Hematopoietic multipotent progenitor cell treated with erythropoietin and hydrocortisone succinate and interleukin-3 and kit ligand, for 15 days (in vitro differentiated cells): ENCODE results near the gene ANXA1.

Source experiments
- DNase-seq: peaks from one replicate; pipeline ENCODE4 v3.0.0-alpha.2; 2015; ENCODE audit warnings: low spot score

The ANXA1 gene

GRCh38 chr9:73151653-73152542 lies at the start of gene ANXA1:
Gene ANXA1, plus strand, starts transcription at chr9:73151865. Its CDS starts 6,671 bp downstream, at chr9:73158536.
- DNase-seq = no peak

GRCh38 chr9:73104342-73104741 lies 47.3 kb upstream of the ANXA1 start:
- no peak for DNase-seq

- no peak for DNase-seq
Measured at GRCh38 chr9:73104921-73105320, 46.7 kb upstream of the ANXA1 start.

GRCh38 chr9:73107489-73108069 lies 44.1 kb upstream of the ANXA1 start:
- peak; percentile 9 for DNase-seq

GRCh38 chr9:73114058-73114457 lies 37.6 kb upstream of the ANXA1 start:
- DNase-seq = no peak

- no peak for DNase-seq
Measured at GRCh38 chr9:73114958-73115357, 36.7 kb upstream of the ANXA1 start.

DNA sequence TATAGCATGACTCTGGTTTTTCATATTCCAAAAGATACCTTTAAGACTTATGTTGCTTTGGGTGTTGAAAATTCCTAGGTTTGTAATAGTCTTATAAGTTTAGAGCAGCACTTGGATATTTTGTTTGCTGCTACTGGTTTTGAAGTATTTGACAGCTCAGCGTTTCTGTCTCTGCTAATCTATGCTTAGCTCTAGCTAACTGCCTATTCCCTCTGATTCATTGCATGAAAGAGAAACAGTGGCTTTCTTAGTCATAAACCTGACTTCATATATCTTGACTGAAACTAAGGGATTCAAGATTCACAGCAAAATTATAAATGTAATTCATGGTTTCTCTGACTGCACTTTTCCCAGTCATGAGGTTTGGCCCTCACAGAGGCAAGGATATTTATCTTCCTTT lies 35.6 kb upstream of the ANXA1 start:
- DNase-seq = no peak

DNA sequence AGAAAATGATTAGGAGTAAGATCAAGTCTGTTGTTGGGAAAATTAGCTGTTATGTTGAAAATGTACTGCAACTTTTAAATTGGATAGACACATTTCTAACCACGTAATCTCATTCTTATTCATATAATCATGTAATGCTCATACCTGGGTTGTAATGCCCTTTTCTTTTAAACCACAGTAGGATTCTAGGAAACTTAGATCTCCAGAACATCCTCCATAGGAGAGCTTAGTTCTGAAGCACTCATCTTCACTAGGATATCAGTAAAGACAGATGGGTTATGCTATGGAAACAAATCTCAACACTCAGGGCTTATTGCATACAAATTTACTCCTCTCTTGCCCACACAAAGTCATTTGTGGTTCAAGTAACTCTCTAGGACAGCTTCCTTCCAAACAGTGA lies 34.8 kb upstream of the ANXA1 start:
- no peak for DNase-seq

- DNase-seq = no peak
Measured at GRCh38 chr9:73118286-73118685, 33.4 kb upstream of the ANXA1 start.

DNA sequence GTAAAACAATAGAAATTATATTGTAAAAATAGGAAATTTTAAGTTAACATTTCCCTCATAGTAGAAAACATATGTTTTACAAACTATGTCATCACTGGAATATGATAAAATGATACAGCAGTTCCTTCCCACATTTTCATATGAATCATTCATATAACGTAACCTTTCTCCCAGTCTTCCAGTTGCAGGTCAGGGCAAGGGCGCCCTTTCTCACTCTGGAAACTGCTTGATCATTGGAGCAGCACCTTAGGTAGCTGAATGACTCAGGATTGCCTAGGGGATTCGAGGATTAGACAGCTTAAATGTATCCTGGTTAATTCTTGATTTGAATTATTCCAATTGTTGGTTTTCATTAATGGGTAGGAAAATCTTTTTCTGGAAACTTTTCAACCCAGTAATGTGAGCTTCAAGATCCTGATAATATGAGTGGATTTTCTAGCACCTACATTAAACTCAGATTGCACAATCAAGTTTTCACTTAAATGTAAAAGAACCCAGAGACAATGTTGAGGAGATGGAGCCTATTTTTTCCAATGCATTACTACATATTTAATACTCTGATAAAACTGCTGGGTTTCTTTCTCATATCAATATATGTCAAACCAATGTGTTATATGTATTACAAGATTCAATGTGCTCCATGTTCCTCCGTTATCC lies 32.6 kb upstream of the ANXA1 start:
- DNase-seq = no peak

GRCh38 chr9:73121375-73121935 lies 30.2 kb upstream of the ANXA1 start:
- DNase-seq = no peak

DNA sequence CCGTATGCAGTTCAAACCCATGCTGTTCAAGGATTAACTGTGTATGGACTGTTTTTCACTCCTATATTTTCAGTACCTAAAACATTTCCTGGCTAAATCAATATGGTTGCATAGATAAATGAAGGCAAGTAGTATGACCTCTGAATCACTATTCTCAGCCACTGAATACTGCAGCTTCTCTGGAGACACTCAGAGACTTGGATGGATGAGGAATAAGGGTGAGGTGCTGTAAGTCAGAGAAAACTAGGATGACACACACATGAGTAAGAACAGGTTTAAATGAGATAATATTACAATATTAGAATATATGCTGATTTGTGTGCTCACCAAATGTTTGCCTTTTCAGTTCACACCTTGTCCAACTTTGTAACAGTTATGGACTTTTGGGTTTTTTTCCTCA lies 26.0 kb upstream of the ANXA1 start:
- DNase-seq = no peak

GRCh38 chr9:73129941-73130685 lies 21.6 kb upstream of the ANXA1 start:
- no peak for DNase-seq

GRCh38 chr9:73131461-73131860 lies 20.2 kb upstream of the ANXA1 start:
- no peak for DNase-seq

DNA sequence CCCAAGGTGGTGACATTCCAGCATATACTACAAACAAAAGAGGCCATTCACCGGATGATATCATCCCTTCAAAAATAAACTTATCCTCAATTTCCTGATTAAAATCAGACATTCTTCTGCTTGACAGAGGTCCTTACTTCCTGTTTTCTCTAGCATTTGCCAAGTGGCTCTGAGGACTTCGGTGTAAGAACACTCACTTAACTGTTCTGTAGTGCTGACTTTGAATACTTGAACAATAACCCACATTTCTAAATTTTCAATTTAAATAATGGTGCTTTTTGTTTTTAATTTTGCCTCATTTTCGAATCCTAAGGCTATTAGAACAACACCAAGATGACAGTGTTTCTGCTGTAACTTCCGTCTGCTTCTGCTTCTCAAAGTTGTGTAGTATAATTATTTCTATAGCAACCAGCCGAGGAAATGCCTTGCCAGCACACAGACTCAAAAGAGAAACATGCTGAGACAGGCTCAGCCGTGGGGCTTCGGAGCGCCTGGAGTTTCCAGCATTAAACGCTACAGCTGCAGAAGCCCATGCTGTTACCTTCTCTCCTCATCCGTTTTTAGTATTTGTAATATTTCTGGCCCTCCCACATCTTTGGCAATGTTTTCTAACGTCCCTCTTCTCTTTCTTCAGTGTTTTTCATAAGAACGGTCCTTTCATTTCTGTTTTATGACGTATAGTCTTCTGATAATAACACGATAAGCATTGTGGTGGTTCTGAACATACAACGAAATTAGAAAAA lies 19.5 kb upstream of the ANXA1 start:
- peak; percentile 43 for DNase-seq

- DNase-seq = no peak
Measured at GRCh38 chr9:73133022-73133651, 18.5 kb upstream of the ANXA1 start.

DNA sequence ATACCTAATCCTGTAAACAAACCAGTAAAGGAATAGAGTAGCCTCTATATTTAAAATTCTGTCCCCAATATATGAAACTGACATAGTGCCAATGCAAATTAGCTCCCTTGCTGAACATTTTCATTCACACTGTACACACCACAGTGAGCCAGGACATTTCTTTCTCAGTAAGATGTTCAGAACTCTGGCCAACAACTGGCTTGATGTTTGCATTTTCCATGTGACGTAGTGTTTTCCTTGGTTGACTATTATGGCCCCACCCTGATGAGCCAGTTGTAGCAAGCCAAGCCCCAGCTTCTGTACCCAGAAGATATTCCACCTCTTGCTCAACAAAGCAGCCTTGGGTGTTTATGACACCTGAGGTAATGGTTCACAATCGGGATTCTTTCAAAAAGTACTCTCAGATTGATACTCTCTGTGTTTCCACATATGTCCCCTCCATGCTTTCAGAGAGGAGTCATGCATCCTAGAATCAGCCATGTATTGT lies 17.7 kb upstream of the ANXA1 start:
- peak; percentile 17 for DNase-seq

DNA sequence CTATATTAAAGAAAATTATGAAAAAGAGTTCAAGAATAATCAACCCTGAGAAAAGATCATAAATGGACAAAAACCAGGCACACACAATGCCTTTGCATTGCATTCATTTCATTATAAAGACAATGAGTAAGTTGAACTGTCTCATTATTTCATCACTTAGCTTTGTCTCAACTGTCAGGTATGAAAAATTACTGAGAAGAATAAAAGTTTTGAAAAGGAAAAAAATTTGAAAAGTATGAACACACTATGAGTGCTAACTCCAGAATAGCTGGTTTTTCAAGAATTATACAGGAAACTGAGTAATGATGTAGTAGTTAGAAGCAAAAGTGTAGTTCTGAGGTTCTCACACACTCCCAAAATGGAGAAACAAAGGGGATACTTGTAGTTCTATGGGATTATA lies 16.3 kb upstream of the ANXA1 start:
- no peak for DNase-seq

DNA sequence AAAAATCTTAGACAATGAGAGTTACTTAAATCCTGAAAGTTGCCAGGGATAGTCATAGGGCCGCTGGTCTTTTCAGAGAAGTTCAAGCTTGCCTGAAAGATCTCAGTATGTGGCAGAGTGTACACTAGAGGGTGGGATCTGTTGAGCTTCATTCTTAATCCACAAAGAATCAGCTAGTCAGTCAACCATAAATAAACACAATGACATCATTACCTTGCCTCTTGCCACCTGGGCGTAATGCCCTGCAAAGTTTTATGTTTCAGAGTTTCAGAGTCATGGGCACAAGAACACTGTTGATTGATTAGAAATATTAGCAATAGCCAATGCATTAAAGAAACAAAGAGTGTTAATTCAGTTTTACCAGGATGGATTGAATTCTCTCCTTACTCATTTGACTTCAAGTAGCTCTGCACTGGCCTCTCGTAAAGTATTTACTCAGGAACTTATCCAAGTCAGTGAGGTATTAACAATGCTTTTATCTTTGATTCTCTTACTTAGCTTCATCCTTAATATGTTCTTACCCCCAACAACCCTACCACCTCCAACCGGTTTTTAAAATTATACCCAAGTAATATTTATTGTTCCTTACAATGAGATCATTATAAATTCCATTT lies 14.3 kb upstream of the ANXA1 start:
- no peak for DNase-seq

GRCh38 chr9:73137914-73138313 lies 13.8 kb upstream of the ANXA1 start:
- no peak for DNase-seq
